HepG2 (cell line): ENCODE results near the gene ATP11A. TPM values are rescaled to one million over a fixed set of nuclear protein-coding genes. Genes with fewer than 3 reads are reported as not detected.

Experiments
- ATAC-seq: fragments of 200-7000 bp; cut with Tn5 transposase; 3 replicates; pipeline ENCODE4 v1.9.1; 2020; ENCODE audit warnings: mild to moderate bottlenecking, moderate library complexity
- BruUV-seq: library from RNA; stranded (reverse); fragments of 400-500 nt; replicated peaks from 2 replicates; lab custom pipeline; 2021; lab: Mats Ljungman, UMichigan
- CTCF ChIA-PET: fragments of 300-600 bp; formaldehyde crosslinking; extraction: SDS; loops from one replicate; lab custom pipeline; 2021; ENCODE audit warnings: low total read pairs, inconsistent platforms, low intra/inter-chr PET ratio; lab: Yijun Ruan, JAX
- POLR2A ChIA-PET: fragments of 350-600 bp; sonication (Branson Sonifier 250); formaldehyde crosslinking; loops from one replicate; lab custom pipeline; 2020; ENCODE audit warnings: antibody characterized with exemption, inconsistent platforms; lab: Yijun Ruan, JAX
- DNase-seq: peaks from one replicate; pipeline ENCODE4 v3.0.0-alpha.2; 2015; ENCODE audit warnings: low spot score
- FAIRE-seq: peaks from 3 replicates; lab custom pipeline; 2011; peaks lifted over from hg19 to GRCh38; lab: Jason Lieb, UNC
- H2AFZ ChIP-seq: one replicate; pipeline ENCODE4 v1.6.1; 2011; ENCODE audit warnings: low read length, inconsistent platforms
- H3K27ac ChIP-seq: fragments of 300-600 bp; 3 replicates; pipeline ENCODE4 v1.8.0; 2011; ENCODE audit warnings: mixed run types, mild to moderate bottlenecking, mixed read lengths, low read length, inconsistent platforms; ENCODE audit not compliant: insufficient read depth; ENCODE audit errors: extremely low read length
- H3K27me3 ChIP-seq, 2 experiments: fragments of 200-600 bp in 1 of 2; 2 replicates in 1 of 2; 3 replicates in 1 of 2; pipeline versions ENCODE4 v1.6.0 to v1.8.0; 2011; ENCODE audit warnings: low read length in 2 of 2, mild to moderate bottlenecking in 2 of 2, moderate library complexity in 2 of 2, inconsistent platforms in 1 of 2; ENCODE audit not compliant: insufficient read depth in 2 of 2, control insufficient read depth in 1 of 2
- H3K36me3 ChIP-seq, 2 experiments: fragments of 200-600 bp in 1 of 2; replicated peaks in 1 of 2; 2 replicates in 1 of 2; 3 replicates in 1 of 2; pipeline versions ENCODE4 v1.5.1 to v1.8.0; 2011; ENCODE audit warnings: low read length in 2 of 2, inconsistent platforms in 1 of 2; ENCODE audit not compliant: insufficient read depth in 2 of 2, control insufficient read depth in 1 of 2
- H3K4me1 ChIP-seq: 2 replicates; pipeline ENCODE4 v1.5.1; 2012; ENCODE audit warnings: low read length, inconsistent platforms; ENCODE audit not compliant: insufficient read depth
- H3K4me2 ChIP-seq: 2 replicates; pipeline ENCODE4 v1.6.0; 2011; ENCODE audit warnings: low read depth, low read length, inconsistent platforms
- H3K4me3 ChIP-seq, 3 experiments: fragments of 200-600 bp in 1 of 3; sonication (generic), shearing (Covaris generic) in 1 of 3; replicated peaks in 1 of 3; 2 replicates each; pipeline ENCODE4 v1.5.1; 2011 to 2016; ENCODE audit warnings: low read length in 3 of 3, inconsistent platforms in 2 of 3, low read depth in 2 of 3, mild to moderate bottlenecking in 2 of 3, control low read depth in 1 of 3, mixed read lengths in 1 of 3; ENCODE audit not compliant: insufficient read depth in 1 of 3
- H3K79me2 ChIP-seq: one replicate; pipeline ENCODE4 v1.6.1; 2011; ENCODE audit warnings: low read length, inconsistent platforms; ENCODE audit not compliant: insufficient read depth
- H3K9ac ChIP-seq: 2 replicates; pipeline ENCODE4 v1.6.0; 2011; ENCODE audit warnings: mild to moderate bottlenecking, low read depth, low read length, inconsistent platforms; ENCODE audit not compliant: insufficient read depth
- H3K9me3 ChIP-seq: 2 replicates; pipeline ENCODE4 v1.5.1; 2012; ENCODE audit warnings: mild to moderate bottlenecking, low read length
- H4K20me1 ChIP-seq: 2 replicates; pipeline ENCODE4 v1.6.0; 2011; ENCODE audit warnings: inconsistent platforms, mild to moderate bottlenecking, low read length, moderate library complexity; ENCODE audit not compliant: insufficient read depth
- ATF2 ChIP-seq: sonication (generic); formaldehyde crosslinking; IDR thresholded peaks from 2 replicates; pipeline ENCODE4 v1.4.0; 2020; ENCODE audit warnings: missing genetic modification reagents
- DZIP1 ChIP-seq: sonication (generic); formaldehyde crosslinking; IDR thresholded peaks from 2 replicates; pipeline ENCODE4 v1.5.0; 2020; ENCODE audit warnings: mild to moderate bottlenecking, missing genetic modification reagents
- ISL2 ChIP-seq: sonication (generic); formaldehyde crosslinking; IDR thresholded peaks from 2 replicates; pipeline ENCODE4 v1.5.0; 2020; ENCODE audit warnings: missing genetic modification reagents
- ONECUT2 ChIP-seq: sonication (generic); formaldehyde crosslinking; IDR thresholded peaks from 2 replicates; pipeline ENCODE4 v1.4.0; 2020; ENCODE audit warnings: missing genetic modification reagents
- SNAI1 ChIP-seq: sonication (generic); formaldehyde crosslinking; IDR thresholded peaks from 2 replicates; pipeline ENCODE4 v1.5.0; 2020; ENCODE audit warnings: mild to moderate bottlenecking, missing genetic modification reagents, borderline replicate concordance
- SPEN ChIP-seq: sonication (generic); formaldehyde crosslinking; IDR thresholded peaks from 2 replicates; pipeline ENCODE4 v1.5.1; 2020; ENCODE audit warnings: low read depth, mild to moderate bottlenecking, missing genetic modification reagents
- TP53 ChIP-seq: sonication (generic); formaldehyde crosslinking; conservative IDR thresholded peaks from 2 replicates; pipeline ENCODE4 v1.4.0; 2020; ENCODE audit warnings: missing genetic modification reagents
- ZBTB40 ChIP-seq, 2 experiments: fragments of 450-650 bp in 1 of 2; sonication (generic) in 1 of 2; formaldehyde crosslinking in 1 of 2; IDR thresholded peaks; 2 replicates each; pipeline versions ENCODE4 v1.6.1 to v1.8.0; 2016 to 2022; ENCODE audit warnings: antibody characterized with exemption in 1 of 2, mild to moderate bottlenecking in 1 of 2, missing genetic modification reagents in 1 of 2
- ZNF7 ChIP-seq: IDR thresholded peaks from 2 replicates; pipeline ENCODE4 v1.6.1; 2016; ENCODE audit warnings: missing biosample characterization, missing genetic modification reagents
- ZNF790 ChIP-seq: sonication (generic); formaldehyde crosslinking; IDR thresholded peaks from 2 replicates; pipeline ENCODE4 v1.8.0; 2022; ENCODE audit warnings: missing genetic modification reagents, mild to moderate bottlenecking, borderline replicate concordance
- WGBS: methylation state at CpG from one replicate; pipeline ENCODE4 v1.1.6; 2017; ENCODE audit warnings: low lambda C conversion rate; 5-methylcytosine and 5-hydroxymethylcytosine counted together
- in situ Hi-C: cut with HindIII; loops from 2 replicates; pipeline ENCODE4 v1.10.0; 2017; ENCODE audit warnings: low pct_unique_long_range_greater_than_20kb; ENCODE audit not compliant: extremely low pct_ligation_motif_present
- intact Hi-C: fragments of 100-400 bp; cut with micrococcal nuclease; formaldehyde crosslinking; loops from one replicate; pipeline ENCODE4 v1.10.0; 2022; ENCODE audit not compliant: unreplicated experiment
- polyA plus RNA-seq, 8 experiments: library from polyadenylated mRNA; depleted of rRNA in 3 of 8; stranded (reverse) in 7 of 8; unstranded in 1 of 8; fragments of >200 nt; fragmentation: Illumina TruSeq in 4 of 8; extraction: Trizol in 4 of 8; gene quantifications; 2 replicates each; pipeline versions ENCODE4 v1.2.1 to v1.2.3, GENCODE V29; 2011 to 2016; ENCODE audit warnings: low read depth in 4 of 8, missing spikeins in 1 of 8, mixed read lengths in 1 of 8; ENCODE audit not compliant: insufficient read depth in 1 of 8
- total RNA-seq, 5 experiments: library from RNA; depleted of rRNA; stranded (reverse); fragments of >200 nt; fragmentation: Illumina TruSeq; extraction: Trizol; gene quantifications; 2 replicates each; pipeline ENCODE4 v1.2.3, GENCODE V29; 2016; ENCODE audit warnings: low read depth in 1 of 5

The ATP11A gene
- total and polyA plus RNA-seq, 2 of the 13 experiments (the other 11 are each of a cell fraction or from before 2014, with no cell fraction given): 18.4 to 20.1 TPM

- Histone ChIP-seq H3K4me3 (no peak overlapping the region), H3K36me3 (peaks cover 3 to 27% of the 10 kb centered on the region in 2 experiments; a peak in 4 of 5 replicates), H3K4me2 (no peak overlapping the region), H3K4me1 (peaks cover 16% of the 10 kb centered on the region; the same call in 1 of the 2 replicates), H4K20me1 (no peaks in the 10 kb centered on the region), H3K27ac (no peak overlapping the region), H3K9me3 (no peaks in the 10 kb centered on the region), H3K27me3 (no peaks in the 10 kb centered on the region), H3K9ac (no peak overlapping the region), H2AFZ (no peak overlapping the region), H3K79me2 (no peaks in the 10 kb centered on the region)
- in situ Hi-C loops: no loop called here
- DNase-seq: no peak
- WGBS: 100% methylated on average over 1 of the region's 1 CpG
- no peak for FAIRE-seq
- ChIA-PET CTCF (no interaction called here), POLR2A (no interaction called here)
- intact Hi-C loops: no loop called here
- TSS peak; percentile 9 for BruUV-seq
- ATAC-seq: no peak
- TF ChIP-seq SPEN (CRISPR knock-in tag): no peak
- TF ChIP-seq ONECUT2 (CRISPR knock-in tag): peak; percentile 75; the same call in 1 of the 2 replicates
- TF ChIP-seq TP53 (CRISPR knock-in tag): no peak
- peak; percentile 78 for TF ChIP-seq ZBTB40 (IDR thresholded peaks at IDR 0.05)
- TF ChIP-seq ZBTB40 (CRISPR knock-in tag; IDR thresholded peaks at IDR 0.05): no peak
- TF ChIP-seq ATF2 (CRISPR knock-in tag): no peak
- TF ChIP-seq ZNF7 (CRISPR knock-in tag): peak; percentile 68; the same call in 1 of the 2 replicates
- TF ChIP-seq ZNF790 (CRISPR knock-in tag): no peak
- TF ChIP-seq ISL2: no peak
- TF ChIP-seq DZIP1 (CRISPR knock-in tag): no peak
- no peak for TF ChIP-seq SNAI1 (CRISPR knock-in tag)
These were observed 110.2 kb downstream of the ATP11A start for GRCh38 chr13:112800057-112800456.
